ENCODE measurements around the gene TM9SF2. TPM values are rescaled to one million over a fixed set of nuclear protein-coding genes. Genes with fewer than 3 reads are reported as not detected.
"Not testable (repeated sequence)": the region's sequence is repeated elsewhere in the genome, so short reads cannot be mapped to it uniquely, and the experiment has no call there.

Gene TM9SF2
- total RNA-seq, 1 experiment from 2014 or later = 84.0 TPM

GRCh38 chr13:99459099-99459850 is 42.0 kb upstream of the TM9SF2 start:
- CTCF ChIA-PET = interaction anchor here (1.2 to 2.4 kb wide), 2 partner anchors 14 to 17 kb away, joined by 3 to 7 read pairs; no protein-coding TSS in a partner anchor
- Mint-ChIP-seq H3K27me3 (ENCODE audit: low read depth) (no peaks in the 10 kb centered on the region; the same call in none of the 2 replicates), H3K4me3 (no peak overlapping the region), H3K27ac (no peak overlapping the region), H3K4me1 (no peaks in the 10 kb centered on the region), H3K9me3 (peaks cover 9% of the 10 kb centered on the region), H3K36me3 (no peaks in the 10 kb centered on the region)
- ATAC-seq (peak; percentile 89), DNase-seq (ENCODE audit: low spot score) (no peak)
- TF ChIP-seq TEAD4 (CRISPR knock-in tag; IDR thresholded peaks at IDR 0.05) (no peak), PRDM15 (CRISPR knock-in tag; IDR thresholded peaks at IDR 0.05) (no peak), ARID4B (CRISPR knock-in tag; IDR thresholded peaks at IDR 0.05; ENCODE audit: borderline replicate concordance) (no peak), PRRX2 (CRISPR knock-in tag; IDR thresholded peaks at IDR 0.05) (no peak), NR1H2 (CRISPR knock-in tag; IDR thresholded peaks at IDR 0.05) (no peak), AR (CRISPR knock-in tag; IDR thresholded peaks at IDR 0.05) (no peak), ESRRA (CRISPR knock-in tag; IDR thresholded peaks at IDR 0.05; ENCODE audit: borderline replicate concordance) (no peak), ATF6 (CRISPR knock-in tag; IDR thresholded peaks at IDR 0.05) (no peak), TEAD1 (CRISPR knock-in tag; IDR thresholded peaks at IDR 0.05) (no peak), STAT6 (CRISPR knock-in tag; conservative IDR thresholded peaks at IDR 0.05; ENCODE audit: low read depth) (no peak), RELA (CRISPR knock-in tag; IDR thresholded peaks at IDR 0.05; ENCODE audit: borderline replicate concordance) (no peak)
- POLR2A ChIA-PET = no interaction called here

- H3K36me3 Mint-ChIP-seq; POLR2A ChIA-PET; DNase-seq (ENCODE audit: low spot score); H3K4me3 Mint-ChIP-seq; ATAC-seq; H3K27ac Mint-ChIP-seq; H3K27me3 Mint-ChIP-seq (ENCODE audit: low read depth); H3K4me1 Mint-ChIP-seq; H3K9me3 Mint-ChIP-seq: not testable (repeated sequence)
- CTCF ChIA-PET = interaction anchor here (1.2 kb wide), 1 partner anchor 15 kb away, joined by 4 read pairs; no protein-coding TSS in a partner anchor
Measured at GRCh38 chr13:99460802-99461201, 40.5 kb upstream of the TM9SF2 start.

Measured in WTC11 (cell line).